ENCODE results near the gene CALCR.
A peak's percentile ranks its signal among the peaks of the same experiment; 100 is the strongest.

The CALCR gene

GRCh38 chr7:93447509-93447908, 127.0 kb downstream of the CALCR start:
- no peak for TF ChIP-seq CTCF (conservative IDR thresholded peaks at IDR 0.05; ENCODE audit: low read length)
- no peak for DNase-seq (ENCODE audit: low read depth)
- no peak overlapping the region for H3K4me3 ChIP-seq (ENCODE audit: low read length)

GRCh38 chr7:93442478-93443224, 131.9 kb downstream of the CALCR start:
- TF ChIP-seq CTCF (conservative IDR thresholded peaks at IDR 0.05; ENCODE audit: low read length) = peak; percentile 75
- H3K4me3 ChIP-seq (ENCODE audit: low read length) = no peak overlapping the region
- DNase-seq (ENCODE audit: low read depth) = peak; percentile 23

- TF ChIP-seq CTCF (conservative IDR thresholded peaks at IDR 0.05; ENCODE audit: low read length) = no peak
- no peak for DNase-seq (ENCODE audit: low read depth)
- no peak overlapping the region for H3K4me3 ChIP-seq (ENCODE audit: low read length)
Observed at GRCh38 chr7:93435791-93436190, 138.7 kb downstream of the CALCR start.

- no peak for DNase-seq (ENCODE audit: low read depth)
- no peak for TF ChIP-seq CTCF (conservative IDR thresholded peaks at IDR 0.05; ENCODE audit: low read length)
- no peak overlapping the region for H3K4me3 ChIP-seq (ENCODE audit: low read length)
Observed at GRCh38 chr7:93432130-93432529, 142.4 kb downstream of the CALCR start.

GRCh38 chr7:93430917-93431588, 143.5 kb downstream of the CALCR start:
- DNase-seq (ENCODE audit: low read depth) = no peak
- no peak for TF ChIP-seq CTCF (conservative IDR thresholded peaks at IDR 0.05; ENCODE audit: low read length)
- H3K4me3 ChIP-seq (ENCODE audit: low read length) = no peak overlapping the region

GRCh38 chr7:93429563-93429962, 145.0 kb downstream of the CALCR start:
- no peak overlapping the region for H3K4me3 ChIP-seq (ENCODE audit: low read length)
- DNase-seq (ENCODE audit: low read depth) = no peak
- no peak for TF ChIP-seq CTCF (conservative IDR thresholded peaks at IDR 0.05; ENCODE audit: low read length)

GRCh38 chr7:93427107-93427506, 147.4 kb downstream of the CALCR start:
- no peak for DNase-seq (ENCODE audit: low read depth)
- no peak for TF ChIP-seq CTCF (conservative IDR thresholded peaks at IDR 0.05; ENCODE audit: low read length)
- no peak overlapping the region for H3K4me3 ChIP-seq (ENCODE audit: low read length)
